HG03045 (cell line): ENCODE measurements around the gene ZNF555.

ENCODE experiments used
- ATAC-seq: cut with Tn5 transposase; IDR thresholded peaks from one replicate; pipeline ENCODE4 v1.9.1; 2021; ENCODE audit warnings: mild to moderate bottlenecking, moderate library complexity; ENCODE audit not compliant: unreplicated experiment

ZNF555 gene

DNA sequence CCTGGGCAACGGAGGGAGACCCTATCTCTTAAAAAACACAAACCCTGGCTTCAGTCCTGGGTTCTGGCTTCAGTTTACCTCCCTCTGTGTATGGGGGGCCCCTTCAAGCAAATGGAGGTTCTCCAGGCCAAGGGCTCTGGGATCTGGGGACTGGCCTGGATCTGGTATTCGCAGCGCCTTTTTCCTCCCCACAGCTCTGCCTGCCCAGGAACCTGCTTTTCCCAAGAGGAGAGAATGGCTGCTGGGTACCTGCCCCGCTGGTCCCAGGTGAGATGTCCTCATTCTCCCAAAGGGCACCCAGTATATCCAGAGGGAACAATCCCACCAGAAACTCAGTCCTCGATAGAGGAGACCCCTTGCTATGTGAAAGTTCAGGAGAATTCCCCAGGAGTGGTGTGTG, 18.4 kb upstream of the ZNF555 start:
- no peak for ATAC-seq

DNA sequence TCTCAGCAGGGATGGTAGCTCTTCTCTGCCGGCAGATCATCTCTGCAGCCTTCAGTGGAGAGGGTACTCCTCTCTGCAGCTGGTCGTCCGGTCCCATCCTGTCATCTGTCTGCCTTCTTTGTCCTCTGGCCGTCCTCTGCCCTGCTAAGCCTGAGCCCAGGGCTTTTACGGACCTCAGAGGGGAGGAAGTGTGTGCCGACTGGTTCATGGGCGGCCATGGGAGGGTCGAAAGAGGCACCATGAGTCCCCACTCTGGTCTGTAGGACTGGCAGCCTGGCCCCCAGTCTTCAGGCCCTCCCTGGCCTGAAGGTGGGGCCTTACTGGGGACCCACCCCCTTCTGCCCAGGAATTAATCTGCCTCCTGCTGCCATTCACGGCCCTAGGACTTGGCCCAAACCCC, 17.6 kb upstream of the ZNF555 start:
- ATAC-seq, result no peak

DNA sequence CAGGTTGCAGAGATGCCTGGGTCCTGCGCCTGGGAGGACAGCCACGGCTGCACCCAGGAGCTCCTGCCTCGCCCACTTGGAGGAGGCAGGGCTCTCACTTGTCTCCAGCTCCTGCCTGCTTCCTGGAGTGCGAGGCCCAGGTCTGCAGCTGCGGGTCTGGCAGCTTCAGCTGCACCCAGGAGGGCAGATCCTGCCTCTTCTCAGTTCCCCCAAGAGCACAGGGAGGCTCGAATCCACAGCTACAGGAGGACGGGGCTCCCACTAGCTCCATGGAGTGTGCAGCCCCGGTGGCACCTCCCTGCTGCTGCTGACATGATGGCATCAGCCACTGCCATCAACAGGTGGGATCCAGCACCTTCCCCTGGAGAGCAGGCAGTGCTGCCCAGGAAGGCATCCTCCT, 17.1 kb upstream of the ZNF555 start:
- no peak for ATAC-seq

DNA sequence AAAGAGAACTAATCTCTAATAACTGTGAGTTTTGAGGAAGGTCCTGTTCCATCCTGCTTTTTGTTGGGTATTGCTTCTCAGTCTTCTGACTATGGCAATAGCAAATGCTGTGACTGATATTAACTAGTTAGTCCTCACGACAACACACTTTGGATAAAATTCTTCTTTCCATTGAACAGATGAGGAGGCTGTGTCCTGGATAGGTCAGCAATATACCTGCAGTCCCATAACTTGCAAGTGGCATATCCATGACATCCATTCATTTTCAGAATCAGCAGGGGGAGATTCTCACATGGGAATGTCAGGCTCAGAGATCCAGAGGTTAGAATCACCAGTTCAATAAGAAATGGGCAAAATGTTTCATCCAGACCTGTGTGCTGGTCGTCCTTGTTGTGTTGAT, 14.3 kb upstream of the ZNF555 start:
- no peak for ATAC-seq

DNA sequence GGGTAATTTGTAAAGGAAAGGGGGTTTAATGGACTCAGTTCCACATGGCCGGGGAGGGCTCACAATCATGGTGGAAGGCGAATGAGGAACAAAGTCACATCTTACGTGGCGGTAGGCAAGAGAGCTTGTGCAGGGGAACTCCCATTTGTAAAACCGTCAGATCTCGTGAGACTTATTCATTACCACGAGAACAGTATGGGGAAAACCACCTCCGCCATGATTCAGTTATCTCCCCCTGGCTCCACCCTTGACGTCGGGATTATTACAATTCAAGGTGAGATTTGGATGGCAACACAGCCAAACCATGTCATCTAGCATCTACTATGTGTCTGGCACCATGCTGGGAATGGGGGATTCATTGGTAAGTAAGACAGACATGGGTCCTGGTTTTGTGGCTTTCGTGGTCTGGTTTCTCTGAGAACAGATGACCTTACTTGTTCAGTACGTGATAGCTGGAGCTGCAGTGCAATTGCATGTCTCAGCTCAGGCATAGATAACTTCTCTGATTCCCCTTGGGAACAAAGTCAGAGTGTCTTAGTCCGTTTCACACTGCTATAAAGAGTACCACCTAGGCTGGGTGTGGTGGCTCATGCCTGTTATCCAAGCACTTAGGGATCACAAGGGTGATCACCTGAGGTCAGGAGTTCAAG, 13.3 kb upstream of the ZNF555 start:
- no peak for ATAC-seq

DNA sequence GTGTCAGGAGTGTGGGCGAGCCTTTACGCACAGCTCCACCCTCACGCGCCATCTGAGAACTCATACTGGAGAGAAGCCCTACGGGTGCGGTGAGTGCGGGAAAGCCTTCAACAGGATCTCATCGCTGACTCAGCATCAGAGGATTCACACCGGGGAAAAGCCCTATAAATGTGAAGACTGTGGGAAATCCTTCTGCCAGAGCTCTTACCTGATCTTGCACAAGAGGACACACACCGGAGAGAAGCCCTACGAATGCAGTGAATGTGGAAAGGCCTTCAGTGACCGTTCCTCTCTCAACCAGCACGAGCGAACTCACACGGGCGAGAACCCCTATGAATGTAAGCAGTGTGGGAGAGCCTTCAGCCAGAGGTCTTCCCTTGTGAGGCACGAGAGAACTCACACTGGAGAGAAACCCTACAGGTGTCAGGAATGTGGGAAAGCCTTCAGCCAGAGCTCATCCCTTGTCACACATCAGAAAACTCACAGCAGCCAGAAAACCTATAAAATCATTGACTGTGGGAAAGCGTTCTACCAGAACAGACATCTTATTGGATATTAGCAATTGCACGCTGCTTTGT, 6.9 kb upstream of the ZNF555 start:
- no peak for ATAC-seq

DNA sequence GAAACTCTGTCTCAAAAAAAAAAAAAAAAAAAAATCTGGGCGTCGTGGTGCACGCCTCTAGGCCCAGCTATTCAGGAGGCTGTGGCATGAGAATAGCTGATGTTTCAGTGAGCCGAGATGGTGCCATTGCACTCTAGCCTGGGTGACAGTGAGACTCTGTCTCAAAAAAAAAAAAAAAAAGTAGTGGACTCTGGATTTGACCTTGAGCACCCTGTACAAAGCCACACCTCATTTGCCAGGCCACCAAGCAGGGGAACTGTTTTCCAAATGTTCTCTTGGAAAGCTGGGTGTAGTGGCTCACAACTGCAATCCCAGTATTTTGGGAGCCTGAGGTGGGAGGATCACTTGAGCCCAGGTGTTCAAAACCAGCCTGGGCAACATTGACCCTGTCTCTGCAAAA, 3.8 kb upstream of the ZNF555 start:
- ATAC-seq, result no peak

DNA sequence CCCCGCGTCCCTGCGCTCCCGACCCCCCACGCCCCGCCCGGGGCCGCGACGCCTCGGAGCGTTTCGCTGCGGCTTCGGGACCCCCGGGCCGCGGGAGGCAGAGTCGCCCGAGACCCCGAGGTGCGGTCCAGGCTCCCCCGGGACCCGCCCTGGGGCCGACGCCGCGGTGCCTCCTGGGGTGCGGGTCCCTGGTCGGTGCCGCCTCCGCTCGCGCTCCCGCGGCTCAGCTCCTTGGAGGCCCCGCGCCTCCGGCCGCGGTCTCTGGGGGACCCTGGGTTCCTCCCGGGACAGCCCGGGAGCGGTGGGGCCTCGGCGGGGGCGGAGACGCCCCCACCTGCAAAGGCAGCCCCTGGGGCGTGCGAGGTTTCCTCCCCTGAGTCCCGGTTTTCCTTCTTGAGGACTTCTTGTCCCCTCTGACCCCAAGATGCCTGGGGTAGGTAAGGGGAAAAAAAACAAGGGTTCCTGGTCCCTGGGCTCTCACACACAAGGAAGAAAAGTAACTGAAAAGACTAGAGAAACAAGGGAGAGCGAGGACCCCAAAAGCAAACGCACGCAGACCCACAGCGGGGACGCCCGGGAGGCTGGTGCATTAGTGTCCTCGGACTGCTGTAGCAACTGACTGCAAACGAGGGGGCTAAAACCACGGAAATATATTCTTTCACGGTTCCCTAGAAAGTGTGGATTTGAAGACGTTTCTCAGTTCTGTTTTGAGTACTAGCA, 740 bp downstream of the ZNF555 start:
- ATAC-seq, result no peak

DNA sequence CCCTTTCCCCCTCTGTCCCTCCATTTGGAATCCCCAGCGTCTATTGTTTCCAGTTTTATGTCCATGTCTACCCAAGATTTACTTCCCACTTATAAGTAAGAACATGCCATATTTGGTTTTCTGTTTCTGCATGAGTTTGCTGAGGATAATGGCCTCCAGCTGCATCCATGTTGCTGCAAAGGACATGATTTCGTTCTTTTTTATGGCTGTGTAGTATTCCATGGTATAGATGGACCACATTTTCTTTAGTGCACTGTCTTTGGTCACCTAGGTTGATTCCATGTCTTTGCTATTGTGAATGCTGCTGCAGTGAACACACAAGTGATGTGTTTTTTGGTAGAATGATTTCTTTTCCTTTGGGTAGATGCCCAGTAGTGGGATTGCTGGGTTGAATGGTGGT, 3.8 kb downstream of the ZNF555 start:
- no peak for ATAC-seq

DNA sequence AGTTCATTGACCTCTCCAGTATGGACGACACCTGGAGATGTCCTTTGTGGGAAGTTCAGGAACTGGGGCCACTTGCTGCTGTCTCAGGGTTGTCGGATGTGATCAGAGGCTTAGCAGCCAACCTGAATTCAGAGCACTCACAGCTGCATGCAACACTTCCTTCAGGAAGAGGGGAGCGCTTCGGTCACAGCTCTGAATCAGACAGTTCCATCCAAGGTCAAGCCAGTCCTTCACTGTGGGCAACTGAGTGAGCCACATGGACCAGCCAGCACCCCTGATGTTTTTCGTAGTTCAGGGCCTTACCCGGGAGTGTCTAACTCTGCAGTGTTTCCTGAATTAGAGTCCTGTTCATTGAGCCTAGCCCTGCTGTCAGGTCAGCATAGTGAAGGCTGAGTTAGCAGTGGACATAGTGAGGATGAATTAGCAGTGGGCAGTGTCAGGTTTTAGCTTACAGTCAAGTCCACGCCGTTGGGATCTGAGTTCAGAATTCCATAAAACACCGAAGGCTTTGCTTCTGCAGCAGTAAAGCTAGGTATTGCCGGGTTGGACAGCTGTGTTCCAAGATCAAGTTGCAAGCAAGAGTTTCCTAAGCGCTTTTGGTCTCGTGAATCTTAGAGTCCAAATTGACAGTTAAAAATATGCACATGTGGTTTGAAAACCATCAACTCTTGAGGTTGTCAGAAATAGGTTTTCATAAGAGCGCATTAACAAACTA, 5.1 kb downstream of the ZNF555 start:
- ATAC-seq, result no peak

DNA sequence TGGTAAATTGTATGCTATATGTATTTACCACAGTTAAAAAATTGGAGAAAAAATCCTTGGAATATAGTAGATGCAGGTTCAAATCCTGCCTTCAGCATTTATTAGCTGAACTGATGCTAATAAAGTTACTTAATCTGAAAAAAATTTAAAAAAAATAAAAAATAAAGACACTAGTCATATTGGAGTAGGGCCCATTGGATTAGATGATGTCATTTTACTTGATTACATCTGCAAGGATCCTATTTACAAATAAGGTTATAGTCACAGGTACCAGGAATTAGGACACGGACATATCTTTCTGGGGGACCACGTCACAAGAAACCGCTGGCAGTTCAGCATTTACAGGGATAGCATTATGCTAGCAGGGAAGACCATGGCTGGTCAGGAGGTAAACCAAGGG, 6.2 kb downstream of the ZNF555 start:
- ATAC-seq, result no peak

DNA sequence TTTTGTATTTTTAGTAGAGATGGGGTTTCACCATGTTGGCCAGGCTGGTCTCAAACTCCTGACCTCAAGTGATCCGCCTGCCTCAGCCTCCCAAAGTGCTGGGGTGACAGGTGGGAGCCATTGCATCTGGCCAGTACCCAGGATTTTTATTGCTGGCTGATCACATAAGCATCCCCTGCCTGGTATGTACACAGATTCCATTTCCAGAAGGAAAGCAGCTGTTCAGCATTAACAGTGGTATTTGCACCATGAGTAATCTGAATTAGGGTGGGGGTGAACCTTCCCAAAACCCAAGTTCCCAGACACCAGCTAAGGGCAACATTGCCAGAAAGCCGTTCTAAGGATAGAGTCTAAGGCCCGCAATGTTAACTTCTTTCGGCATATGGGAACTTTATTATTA, 7.3 kb downstream of the ZNF555 start:
- no peak for ATAC-seq

DNA sequence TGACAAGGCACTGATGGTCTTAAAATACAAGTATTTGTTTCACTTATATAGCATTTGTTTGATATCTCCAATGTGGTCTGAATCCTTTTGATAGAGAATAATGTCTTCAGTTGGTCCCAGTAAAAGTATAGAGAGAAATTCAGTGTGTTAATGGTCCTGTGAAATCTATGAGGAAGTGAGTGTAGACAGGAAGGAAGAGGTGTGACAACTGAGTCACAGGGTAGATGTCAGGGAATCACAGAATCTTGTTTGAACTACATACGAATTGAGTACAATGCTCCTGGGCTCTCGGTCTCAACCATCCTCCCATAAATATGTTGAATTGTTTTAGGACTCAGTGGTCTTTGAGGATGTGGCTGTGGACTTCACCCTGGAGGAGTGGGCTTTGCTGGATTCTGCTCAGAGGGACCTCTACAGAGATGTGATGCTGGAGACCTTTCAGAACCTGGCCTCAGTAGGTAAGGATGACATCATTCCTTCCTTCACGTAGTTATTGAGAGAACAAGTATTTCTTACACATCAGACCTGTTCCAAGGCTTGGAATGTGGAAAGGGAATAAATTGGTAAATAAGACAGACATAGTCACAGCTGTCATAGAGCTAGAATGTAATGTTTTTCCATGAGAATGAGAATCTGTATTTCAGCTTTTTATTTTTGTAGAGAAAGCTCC, 9.1 kb downstream of the ZNF555 start:
- ATAC-seq, result no peak

DNA sequence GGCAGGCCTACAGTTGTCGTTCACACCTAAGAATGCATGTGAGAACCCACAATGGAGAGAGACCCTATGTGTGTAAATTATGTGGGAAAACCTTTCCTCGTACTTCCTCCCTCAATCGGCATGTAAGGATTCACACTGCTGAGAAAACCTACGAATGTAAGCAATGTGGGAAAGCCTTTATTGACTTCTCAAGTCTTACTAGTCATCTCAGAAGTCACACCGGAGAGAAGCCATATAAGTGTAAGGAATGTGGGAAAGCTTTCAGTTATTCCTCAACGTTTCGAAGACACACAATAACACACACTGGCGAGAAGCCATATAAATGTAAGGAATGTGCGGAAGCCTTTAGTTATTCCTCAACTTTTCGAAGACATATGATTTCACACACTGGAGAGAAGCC, 11.3 kb downstream of the ZNF555 start:
- ATAC-seq, result no peak

DNA sequence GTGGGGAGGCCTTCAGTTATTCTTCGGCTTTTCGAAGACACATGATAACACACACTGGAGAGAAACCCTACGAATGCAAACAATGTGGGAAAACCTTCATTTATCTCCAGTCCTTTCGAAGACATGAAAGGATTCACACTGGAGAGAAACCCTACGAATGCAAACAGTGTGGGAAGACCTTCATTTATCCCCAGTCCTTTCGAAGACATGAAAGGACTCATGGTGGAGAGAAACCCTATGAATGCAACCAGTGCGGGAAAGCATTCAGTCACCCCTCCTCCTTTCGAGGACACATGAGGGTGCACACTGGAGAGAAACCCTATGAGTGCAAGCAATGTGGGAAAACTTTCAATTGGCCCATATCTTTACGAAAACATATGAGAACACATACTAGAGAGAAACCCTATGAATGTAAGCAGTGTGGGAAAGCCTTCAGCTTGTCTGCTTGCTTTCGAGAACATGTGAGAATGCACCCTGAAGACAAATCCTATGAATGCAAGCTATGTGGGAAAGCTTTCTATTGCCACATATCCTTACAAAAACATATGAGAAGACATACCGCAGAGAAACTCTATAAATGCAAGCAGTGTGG, 11.8 kb downstream of the ZNF555 start:
- ATAC-seq, result no peak

DNA sequence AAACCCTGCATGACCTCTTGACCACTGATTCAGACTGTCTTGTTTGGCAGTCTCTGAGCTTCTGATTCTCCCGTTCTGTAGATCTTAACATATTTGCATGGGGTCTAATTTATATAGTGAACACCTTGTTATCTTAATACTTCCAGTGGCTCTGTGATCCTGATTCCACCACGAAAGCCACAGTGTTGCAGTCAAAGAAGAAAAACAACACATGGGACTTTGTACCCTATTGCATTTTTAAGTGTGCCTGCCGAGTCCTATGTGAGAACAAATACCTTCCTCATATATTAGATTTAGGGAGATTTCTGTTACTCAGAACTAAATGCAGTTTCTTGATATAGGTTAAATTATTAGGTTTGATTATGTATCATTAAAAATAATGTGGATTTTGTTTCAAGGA, 13.6 kb downstream of the ZNF555 start:
- no peak for ATAC-seq

DNA sequence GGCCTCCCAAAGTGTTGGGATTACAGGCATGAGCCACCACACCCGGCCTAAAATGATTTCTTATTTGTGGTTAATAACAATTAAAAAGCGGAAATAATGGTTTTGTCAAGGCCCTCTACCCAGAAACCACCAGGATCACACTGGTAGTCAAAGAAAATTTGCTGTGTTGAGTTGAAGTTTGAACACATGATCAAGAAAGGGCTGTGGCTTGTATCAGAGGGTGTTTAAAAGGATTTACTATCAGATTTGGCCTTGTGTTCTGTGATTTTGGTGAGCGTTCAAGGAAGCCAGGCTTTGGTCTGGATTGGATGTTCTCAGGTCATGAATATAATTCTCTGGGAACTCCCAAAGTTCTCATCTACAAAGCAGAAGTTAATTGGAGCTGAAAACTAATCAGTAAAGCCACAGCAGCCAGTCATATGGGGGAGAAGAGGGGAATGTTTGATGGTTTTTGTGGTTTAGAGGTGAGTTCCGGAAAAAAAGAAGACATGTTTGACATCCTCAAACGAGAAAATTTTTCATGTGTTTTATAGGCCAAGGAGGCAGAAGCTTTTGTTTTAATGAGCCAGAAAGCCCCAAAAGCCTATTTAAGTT, 15.3 kb downstream of the ZNF555 start:
- no peak for ATAC-seq

DNA sequence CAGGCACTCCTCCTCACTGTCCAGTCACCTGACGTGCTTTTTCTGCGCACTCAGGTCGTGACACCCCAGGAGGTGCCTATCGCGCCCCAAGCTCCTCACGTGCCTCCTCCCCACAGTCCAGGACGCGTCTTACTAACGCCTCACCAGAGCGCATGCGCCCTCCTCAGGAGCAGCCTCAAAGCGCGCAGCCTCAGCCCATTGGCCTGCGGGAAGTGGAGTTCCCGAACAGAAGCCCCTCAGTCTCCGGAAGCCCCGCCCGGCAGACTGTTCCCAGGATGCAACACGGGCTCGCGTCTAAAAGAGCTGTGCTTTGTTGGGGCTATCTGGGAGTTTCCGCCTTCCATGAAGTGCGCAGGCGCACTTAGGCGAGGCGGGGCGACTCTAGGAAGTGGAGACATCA, 17.6 kb downstream of the ZNF555 start:
- ATAC-seq, result no peak

DNA sequence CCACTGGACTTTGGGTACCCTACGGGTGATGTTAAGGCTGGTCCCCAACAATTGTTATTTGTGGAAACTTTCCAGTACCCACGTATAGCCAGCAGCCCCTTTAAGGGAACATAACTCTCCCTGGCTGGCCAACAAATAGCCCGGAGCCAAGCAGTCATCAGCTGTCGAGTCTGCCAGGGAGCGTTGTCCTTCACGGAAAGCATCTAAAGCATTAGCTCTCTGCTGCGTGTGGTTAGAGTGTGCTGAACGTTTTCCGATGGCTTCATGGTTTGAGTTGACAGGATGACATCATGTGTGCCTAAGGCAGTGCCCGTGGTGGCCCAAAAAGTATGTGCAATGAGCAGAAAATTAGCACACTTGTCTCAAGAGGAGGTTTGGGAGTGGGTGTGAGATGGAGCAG, 22.5 kb downstream of the ZNF555 start:
- no peak for ATAC-seq

DNA sequence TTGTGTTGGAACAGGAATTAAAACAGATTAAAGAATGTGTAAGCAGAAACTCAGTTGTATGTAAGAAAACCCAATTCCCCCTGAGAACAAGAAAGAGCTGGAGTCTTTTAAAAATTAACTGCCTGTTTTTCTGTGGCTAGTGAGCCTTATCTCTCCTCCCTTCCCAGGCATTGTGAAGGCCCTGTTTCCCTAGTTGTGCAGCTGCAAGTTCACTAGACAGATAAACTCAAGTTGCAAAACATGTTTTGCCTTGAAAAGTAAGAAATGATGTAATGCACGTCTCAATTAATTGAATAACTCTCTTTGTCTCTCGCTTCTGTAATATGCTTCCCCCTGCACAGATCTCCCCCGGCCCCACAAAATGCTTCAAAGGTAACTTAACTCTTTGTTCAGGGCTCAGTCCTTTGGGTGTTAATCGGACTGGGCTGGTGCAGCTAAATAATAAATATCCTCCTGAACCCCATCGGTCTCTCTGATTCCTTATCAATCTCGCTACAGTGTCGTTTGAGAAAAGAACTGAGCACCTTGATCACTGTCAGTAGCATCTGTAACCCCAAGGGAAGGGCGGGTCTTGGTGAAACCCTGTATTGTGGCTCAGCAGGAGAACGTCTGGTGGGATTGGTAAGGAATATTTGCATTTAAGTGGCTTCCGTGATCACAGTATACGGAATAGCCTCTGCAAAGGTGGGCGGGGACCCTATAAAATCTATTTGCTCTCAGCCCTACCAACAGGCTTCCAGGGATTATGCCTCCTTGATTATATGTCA, 24.2 kb downstream of the ZNF555 start:
- ATAC-seq, result no peak
